Muscle of leg (tissue), 11 donors: ENCODE data around the gene RECQL5. TPM values are rescaled to one million over a fixed set of nuclear protein-coding genes. Genes with fewer than 3 reads are reported as not detected.

Experiments
- DNase-seq: peaks from one replicate; pipeline ENCODE4 v3.0.0; 2013
- H3K27ac ChIP-seq: one replicate; pipeline ENCODE4 v1.5.1; 2013; ENCODE audit warnings: mild to moderate bottlenecking, low read length, control low read depth
- H3K27me3 ChIP-seq: one replicate; pipeline ENCODE4 v1.6.1; 2013; ENCODE audit warnings: low read length; ENCODE audit not compliant: control insufficient read depth, insufficient read depth
- H3K36me3 ChIP-seq: one replicate; pipeline ENCODE4 v1.6.1; 2013; ENCODE audit warnings: low read length; ENCODE audit not compliant: control insufficient read depth, insufficient read depth
- H3K4me1 ChIP-seq: one replicate; pipeline ENCODE4 v1.6.1; 2013; ENCODE audit warnings: low read length; ENCODE audit not compliant: control insufficient read depth, insufficient read depth
- H3K4me3 ChIP-seq: one replicate; pipeline ENCODE4 v1.5.1; 2013; ENCODE audit warnings: low read length, control low read depth
- H3K9me3 ChIP-seq: replicated peaks from 2 replicates; pipeline ENCODE4 v1.6.1; 2013; ENCODE audit warnings: low read depth, low read length; ENCODE audit not compliant: control insufficient read depth
- WGBS: methylation state at CpG from one replicate; pipeline ENCODE4 v1.1.5; 2013; ENCODE audit warnings: missing lambda C conversion rate; ENCODE audit not compliant: insufficient coverage; 5-methylcytosine and 5-hydroxymethylcytosine counted together
- polyA plus RNA-seq, 8 donors: library from polyadenylated mRNA; unstranded; fragments of 120-200 nt; gene quantifications; one replicate each; pipeline versions ENCODE4 v1.2.1 to v1.2.3, GENCODE V29; 2013; ENCODE audit warnings: inconsistent platforms in 1 of 8, low replicate concordance in 1 of 8; ENCODE audit not compliant: insufficient read length in 8 of 8, insufficient read depth in 1 of 8
- total RNA-seq: library from RNA; stranded (reverse); fragments of 120-200 nt; gene quantifications from one replicate; pipeline ENCODE4 v1.2.4, GENCODE V29; 2013

RECQL5 gene
- total and polyA plus RNA-seq, 9 donors: 12.0 to 20.8 (median 15.9) TPM

- Histone ChIP-seq H3K4me3 (no peak overlapping the region), H3K9me3 (no peaks in the 10 kb centered on the region), H3K4me1 (no peaks in the 10 kb centered on the region), H3K27me3 (no peaks in the 10 kb centered on the region), H3K36me3 (peaks cover 76% of the 10 kb centered on the region), H3K27ac (no peak overlapping the region)
- WGBS: 85% methylated on average over 27 of the region's 27 CpGs
- no peak for DNase-seq
Measured at GRCh38 chr17:75612906-75613626, 53.9 kb downstream of the RECQL5 start.

- DNase-seq: no peak
- Histone ChIP-seq H3K4me1 (no peaks in the 10 kb centered on the region), H3K36me3 (peaks cover 70% of the 10 kb centered on the region), H3K9me3 (no peaks in the 10 kb centered on the region), H3K27me3 (no peaks in the 10 kb centered on the region), H3K27ac (no peak overlapping the region), H3K4me3 (no peak overlapping the region)
- 70% methylated on average over 17 of the region's 20 CpGs for WGBS
Measured at GRCh38 chr17:75611851-75612429, 55.0 kb downstream of the RECQL5 start.

- H3K27ac ChIP-seq: no peak overlapping the region
- WGBS: 81% methylated on average over 21 of the region's 25 CpGs
- peaks cover 56% of the 10 kb centered on the region for H3K36me3 ChIP-seq
- no peaks in the 10 kb centered on the region for H3K9me3 ChIP-seq
- no peaks in the 10 kb centered on the region for H3K4me1 ChIP-seq
- DNase-seq: no peak
- no peak overlapping the region for H3K4me3 ChIP-seq
- H3K27me3 ChIP-seq: no peaks in the 10 kb centered on the region
Measured at GRCh38 chr17:75610103-75610984, 56.6 kb downstream of the RECQL5 start.

GRCh38 chr17:75607086-75607485, 59.9 kb downstream of the RECQL5 start:
- H3K4me1 ChIP-seq: peaks cover 4% of the 10 kb centered on the region
- H3K9me3 ChIP-seq: no peaks in the 10 kb centered on the region
- WGBS: 84% methylated on average over 3 of the region's 5 CpGs
- no peak overlapping the region for H3K27ac ChIP-seq
- no peak for DNase-seq
- H3K27me3 ChIP-seq: no peaks in the 10 kb centered on the region
- no peak overlapping the region for H3K4me3 ChIP-seq
- peaks cover 32% of the 10 kb centered on the region for H3K36me3 ChIP-seq

- no peak overlapping the region for H3K27ac ChIP-seq
- no peaks in the 10 kb centered on the region for H3K9me3 ChIP-seq
- no peak overlapping the region for H3K4me3 ChIP-seq
- DNase-seq: no peak
- peaks cover 20% of the 10 kb centered on the region for H3K36me3 ChIP-seq
- WGBS: 70% methylated on average over 16 of the region's 16 CpGs
- H3K27me3 ChIP-seq: no peaks in the 10 kb centered on the region
- H3K4me1 ChIP-seq: peaks cover 4% of the 10 kb centered on the region
Measured at GRCh38 chr17:75605790-75606189, 61.2 kb downstream of the RECQL5 start.

- H3K4me3 ChIP-seq: no peak overlapping the region
- no peaks in the 10 kb centered on the region for H3K9me3 ChIP-seq
- peaks cover 4% of the 10 kb centered on the region for H3K4me1 ChIP-seq
- H3K27ac ChIP-seq: no peak overlapping the region
- DNase-seq: no peak
- H3K27me3 ChIP-seq: no peaks in the 10 kb centered on the region
- 73% methylated on average over 9 of the region's 12 CpGs for WGBS
- H3K36me3 ChIP-seq: peaks cover 9% of the 10 kb centered on the region
Measured at GRCh38 chr17:75604034-75604695, 62.8 kb downstream of the RECQL5 start.

- H3K4me1 ChIP-seq: peaks cover 4% of the 10 kb centered on the region
- H3K9me3 ChIP-seq: no peaks in the 10 kb centered on the region
- H3K36me3 ChIP-seq: peaks cover 9% of the 10 kb centered on the region
- no peak overlapping the region for H3K4me3 ChIP-seq
- no peak for DNase-seq
- H3K27ac ChIP-seq: no peak overlapping the region
- no peaks in the 10 kb centered on the region for H3K27me3 ChIP-seq
- 73% methylated on average over 9 of the region's 9 CpGs for whole genome bisulfite sequencing
Measured at GRCh38 chr17:75603123-75603522, 63.8 kb downstream of the RECQL5 start.

DNA sequence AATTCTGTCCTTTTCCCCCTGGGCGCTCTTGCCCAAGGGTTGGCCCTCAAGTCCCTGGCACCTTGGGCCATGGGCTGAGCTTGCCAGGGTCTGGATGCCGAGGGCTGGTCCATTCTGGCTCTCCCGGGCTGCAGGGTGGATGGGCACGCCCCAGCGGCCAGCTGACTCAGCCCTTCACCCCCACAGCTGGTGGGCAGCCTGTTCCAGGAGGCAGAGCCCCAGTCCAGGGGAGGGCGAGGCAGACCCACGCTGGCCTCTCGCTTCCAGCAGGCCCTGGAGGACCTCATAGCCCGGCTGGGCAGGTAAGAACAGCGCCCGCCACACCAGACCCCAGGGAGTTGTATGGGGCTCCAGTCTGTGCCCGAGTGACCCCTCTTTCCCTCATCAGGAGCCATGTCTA, 64.3 kb downstream of the RECQL5 start:
- Histone ChIP-seq H3K9me3 (no peaks in the 10 kb centered on the region), H3K27ac (no peak overlapping the region), H3K27me3 (no peaks in the 10 kb centered on the region), H3K4me3 (no peak overlapping the region), H3K4me1 (peaks cover 4% of the 10 kb centered on the region), H3K36me3 (peaks cover 9% of the 10 kb centered on the region)
- DNase-seq: no peak
- WGBS: 81% methylated on average over 12 of the region's 12 CpGs

- H3K9me3 ChIP-seq: no peaks in the 10 kb centered on the region
- 42% methylated on average over 18 of the region's 28 CpGs for WGBS
- H3K36me3 ChIP-seq: peaks cover 6% of the 10 kb centered on the region
- no peak overlapping the region for H3K27ac ChIP-seq
- no peak for DNase-seq
- no peak overlapping the region for H3K4me3 ChIP-seq
- H3K4me1 ChIP-seq: peaks cover 4% of the 10 kb centered on the region
- no peaks in the 10 kb centered on the region for H3K27me3 ChIP-seq
Measured at GRCh38 chr17:75601057-75601987, 65.6 kb downstream of the RECQL5 start.
